Keratinocyte (primary cell): ENCODE results near the gene ARHGAP8. TPM values are rescaled to one million over a fixed set of nuclear protein-coding genes. Genes with fewer than 3 reads are reported as not detected.

Source experiments
- DNase-seq: peaks from one replicate; pipeline ENCODE4 v3.0.0-alpha.2; 2011; ENCODE audit warnings: low read depth, missing footprints, low spot score
- FAIRE-seq: peaks from 2 replicates; lab custom pipeline; 2011; peaks lifted over from hg19 to GRCh38; lab: Jason Lieb, UNC
- H2AFZ ChIP-seq: 2 replicates; pipeline ENCODE4 v1.6.0; 2012; ENCODE audit warnings: low read length, control low read depth, inconsistent platforms; ENCODE audit not compliant: control insufficient read depth
- H3K27ac ChIP-seq: 2 replicates; pipeline ENCODE4 v1.5.1; 2011; ENCODE audit warnings: low read length; ENCODE audit not compliant: control insufficient read depth, insufficient read depth
- H3K27me3 ChIP-seq: 3 replicates; pipeline ENCODE4 v1.6.0; 2011; ENCODE audit warnings: low read length; ENCODE audit not compliant: control insufficient read depth, insufficient read depth; ENCODE audit errors: extremely low read depth
- H3K36me3 ChIP-seq, 2 experiments: 2 replicates in 1 of 2; 3 replicates in 1 of 2; pipeline ENCODE4 v1.5.1; 2011; ENCODE audit warnings: low read length in 2 of 2, mild to moderate bottlenecking in 1 of 2; ENCODE audit not compliant: control insufficient read depth in 2 of 2, insufficient read depth in 2 of 2; ENCODE audit errors: extremely low read depth in 1 of 2
- H3K4me1 ChIP-seq: 3 replicates; pipeline ENCODE4 v1.5.1; 2011; ENCODE audit warnings: low read length; ENCODE audit not compliant: control insufficient read depth, insufficient read depth; ENCODE audit errors: extremely low read depth
- H3K4me2 ChIP-seq: 3 replicates; pipeline ENCODE4 v1.6.0; 2011; ENCODE audit warnings: low read depth, low read length; ENCODE audit not compliant: control insufficient read depth, insufficient read depth; ENCODE audit errors: extremely low read depth
- H3K4me3 ChIP-seq, 3 experiments: fragments of 200-600 bp in 1 of 3; sonication (generic) in 1 of 3; 2 replicates in 2 of 3; 3 replicates in 1 of 3; pipeline ENCODE4 v1.5.1; 2011 to 2016; ENCODE audit warnings: low read length in 3 of 3, mild to moderate bottlenecking in 3 of 3, control low read depth in 2 of 3, inconsistent platforms in 1 of 3, low read depth in 1 of 3, mixed read lengths in 1 of 3, mixed run types in 1 of 3, moderate library complexity in 1 of 3; ENCODE audit not compliant: control insufficient read depth in 2 of 3, insufficient read depth in 2 of 3; ENCODE audit errors: extremely low read depth in 1 of 3
- H3K79me2 ChIP-seq: 2 replicates; pipeline ENCODE4 v1.6.0; 2012; ENCODE audit warnings: low read length; ENCODE audit not compliant: control insufficient read depth, insufficient read depth
- H3K9ac ChIP-seq: 3 replicates; pipeline ENCODE4 v1.6.0; 2011; ENCODE audit warnings: low read length; ENCODE audit not compliant: control insufficient read depth, insufficient read depth; ENCODE audit errors: extremely low read depth
- H3K9me1 ChIP-seq: 3 replicates; pipeline ENCODE4 v1.6.0; 2011; ENCODE audit warnings: low read length; ENCODE audit not compliant: control insufficient read depth, insufficient read depth; ENCODE audit errors: extremely low read depth
- H3K9me3 ChIP-seq: 2 replicates; pipeline ENCODE4 v1.5.1; 2012; ENCODE audit warnings: low read depth, low read length; ENCODE audit not compliant: control insufficient read depth
- H4K20me1 ChIP-seq: 3 replicates; pipeline ENCODE4 v1.6.0; 2011; ENCODE audit warnings: low read length; ENCODE audit not compliant: control insufficient read depth, insufficient read depth; ENCODE audit errors: extremely low read depth
- EZH2 ChIP-seq: IDR thresholded peaks from one replicate; pipeline ENCODE4 v1.6.1; 2012; ENCODE audit warnings: inconsistent platforms, mild to moderate bottlenecking, low read length, moderate library complexity
- dilution Hi-C: fragments of 300-500 bp; cut with MboI; formaldehyde crosslinking; loops from one replicate; pipeline ENCODE4 v1.7.0; 2020; ENCODE audit warnings: low sequenced_read_pairs; ENCODE audit not compliant: extremely low pct_ligation_motif_present
- polyA plus RNA-seq, 5 experiments: library from polyadenylated mRNA; depleted of rRNA in 3 of 5; stranded (reverse) in 3 of 5; stranded (forward) in 1 of 5; unstranded in 1 of 5; fragments of >200 nt; gene quantifications; 1 replicate in 1 of 5; 2 replicates in 3 of 5; 3 replicates in 1 of 5; pipeline versions ENCODE4 v1.2.1 to v1.2.3, GENCODE V29; 2011 to 2012; ENCODE audit warnings: missing spikeins in 2 of 5, low read depth in 1 of 5, low replicate concordance in 1 of 5
- TF ChIP-seq, protein P1 (sequence below), 3 experiments: IDR thresholded peaks in 1 of 3; conservative IDR thresholded peaks in 1 of 3; optimal IDR thresholded peaks in 1 of 3; 2 replicates in 2 of 3; 3 replicates in 1 of 3; pipeline versions ENCODE3 to v1.5.1; 2011; ENCODE audit warnings: low read length in 3 of 3, mild to moderate bottlenecking in 3 of 3, moderate library complexity in 2 of 3, control low read depth in 1 of 3, inconsistent platforms in 1 of 3; ENCODE audit not compliant: insufficient read depth in 2 of 3; ENCODE audit errors: extremely low read depth in 1 of 3

The ARHGAP8 gene
- polyA plus RNA-seq, 1 donor (not counting 4 experiments of a cell fraction or from before 2014, with no cell fraction given) = 21.3 TPM

DNA sequence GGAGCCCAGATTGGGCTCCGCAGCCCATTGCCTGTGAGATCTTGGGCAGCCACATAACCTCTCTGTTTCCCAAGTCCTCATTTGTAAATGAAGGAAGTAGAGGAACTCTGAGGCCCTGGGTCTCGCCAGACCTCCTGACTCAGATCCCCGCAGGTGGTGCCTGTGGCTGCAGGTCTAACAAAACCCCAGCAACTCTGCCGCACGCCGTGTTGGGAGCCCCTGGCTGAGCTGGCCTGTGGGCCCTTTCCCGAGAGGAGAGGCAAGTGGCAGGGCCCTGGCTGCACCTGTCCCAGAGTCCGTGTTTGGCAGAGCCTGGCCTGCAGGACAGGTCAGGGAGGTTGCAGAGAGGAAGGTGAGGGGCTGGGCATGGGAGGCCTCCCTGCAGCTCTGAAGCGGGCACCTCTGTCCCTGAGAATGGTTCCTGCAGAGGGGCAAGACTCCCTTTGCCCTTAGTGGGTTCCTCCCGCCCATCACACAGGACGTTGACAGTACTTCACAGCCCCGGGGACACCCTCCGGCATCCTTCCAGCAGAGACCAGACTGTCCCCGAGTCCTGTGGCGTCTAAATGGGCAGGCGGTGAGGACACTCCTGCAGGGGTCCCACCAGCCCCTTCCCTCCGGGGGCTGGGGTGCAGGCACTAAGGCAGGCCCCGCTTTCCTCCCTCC is 67.7 kb downstream of the ARHGAP8 start:
- Histone ChIP-seq H3K4me3 (no peak overlapping the region), H3K79me2 (no peaks in the 10 kb centered on the region), H3K4me1 (no peaks in the 10 kb centered on the region), H3K36me3 (peaks cover 6 to 32% of the 10 kb centered on the region in 2 experiments), H3K4me2 (no peak overlapping the region), H3K9ac (no peak overlapping the region), H4K20me1 (no peaks in the 10 kb centered on the region), H3K9me1 (no peaks in the 10 kb centered on the region), H3K9me3 (no peaks in the 10 kb centered on the region), H3K27ac (no peak overlapping the region), H3K27me3 (no peaks in the 10 kb centered on the region), H2AFZ (no peak overlapping the region)
- FAIRE-seq = no peak
- dilution Hi-C loops = no loop called here
- TF ChIP-seq, protein P1, sequence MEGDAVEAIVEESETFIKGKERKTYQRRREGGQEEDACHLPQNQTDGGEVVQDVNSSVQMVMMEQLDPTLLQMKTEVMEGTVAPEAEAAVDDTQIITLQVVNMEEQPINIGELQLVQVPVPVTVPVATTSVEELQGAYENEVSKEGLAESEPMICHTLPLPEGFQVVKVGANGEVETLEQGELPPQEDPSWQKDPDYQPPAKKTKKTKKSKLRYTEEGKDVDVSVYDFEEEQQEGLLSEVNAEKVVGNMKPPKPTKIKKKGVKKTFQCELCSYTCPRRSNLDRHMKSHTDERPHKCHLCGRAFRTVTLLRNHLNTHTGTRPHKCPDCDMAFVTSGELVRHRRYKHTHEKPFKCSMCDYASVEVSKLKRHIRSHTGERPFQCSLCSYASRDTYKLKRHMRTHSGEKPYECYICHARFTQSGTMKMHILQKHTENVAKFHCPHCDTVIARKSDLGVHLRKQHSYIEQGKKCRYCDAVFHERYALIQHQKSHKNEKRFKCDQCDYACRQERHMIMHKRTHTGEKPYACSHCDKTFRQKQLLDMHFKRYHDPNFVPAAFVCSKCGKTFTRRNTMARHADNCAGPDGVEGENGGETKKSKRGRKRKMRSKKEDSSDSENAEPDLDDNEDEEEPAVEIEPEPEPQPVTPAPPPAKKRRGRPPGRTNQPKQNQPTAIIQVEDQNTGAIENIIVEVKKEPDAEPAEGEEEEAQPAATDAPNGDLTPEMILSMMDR (optimal IDR thresholded peaks at IDR 0.05 in 1 of 3, IDR thresholded peaks at IDR 0.05 in 1 of 3, conservative IDR thresholded peaks at IDR 0.05 in 1 of 3; ENCODE audit: extremely low read depth in 1 of 3, insufficient read depth in 2 of 3, low read length in 3 of 3) = no peak
- TF ChIP-seq EZH2 = no peak
- DNase-seq = no peak

DNA sequence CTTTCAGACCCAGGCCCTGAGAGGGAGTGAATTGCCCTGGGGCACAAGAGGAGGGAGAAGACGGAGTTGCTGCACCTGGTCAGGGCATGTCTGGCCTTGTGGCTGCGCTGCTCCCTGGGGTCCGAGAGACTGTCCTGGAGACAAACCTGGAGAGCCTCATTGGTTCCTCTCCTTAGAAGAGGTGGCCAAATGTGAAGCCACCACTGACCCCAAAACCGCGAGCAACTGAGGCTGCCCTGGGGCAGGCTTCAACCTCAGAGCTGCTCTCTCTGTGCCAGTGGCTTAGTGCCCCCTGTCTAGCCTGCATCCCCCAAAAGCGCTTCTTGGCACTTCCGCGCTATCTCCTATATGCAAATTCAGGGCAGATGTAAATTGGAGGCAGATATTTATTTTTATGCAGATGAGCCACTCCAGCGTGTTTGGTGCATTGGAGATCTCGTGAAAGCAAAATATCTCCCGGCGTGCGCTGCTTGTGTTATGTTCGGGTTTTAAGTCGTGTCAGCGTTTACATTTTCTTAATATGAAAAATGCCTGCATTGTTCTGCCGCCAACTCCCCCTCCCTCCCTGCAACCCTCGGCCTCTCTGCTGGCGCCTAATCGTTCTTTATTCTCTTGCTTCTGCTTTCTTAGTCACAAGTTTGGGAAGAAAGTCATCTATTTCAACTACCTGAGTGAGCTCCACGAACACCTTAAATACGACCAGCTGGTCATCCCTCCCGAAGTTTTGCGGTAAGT is 69.5 kb downstream of the ARHGAP8 start:
- H3K9me3 ChIP-seq = no peaks in the 10 kb centered on the region
- no peak overlapping the region for H3K27ac ChIP-seq
- FAIRE-seq (no peak), DNase-seq (no peak)
- dilution Hi-C loops = no loop called here
- H2AFZ ChIP-seq = no peak overlapping the region
- H4K20me1 ChIP-seq = no peaks in the 10 kb centered on the region
- TF ChIP-seq EZH2 = no peak
- TF ChIP-seq, protein P1 (optimal IDR thresholded peaks at IDR 0.05 in 1 of 3, IDR thresholded peaks at IDR 0.05 in 1 of 3, conservative IDR thresholded peaks at IDR 0.05 in 1 of 3; ENCODE audit: extremely low read depth in 1 of 3, insufficient read depth in 2 of 3, low read length in 3 of 3) = no peak
- no peak overlapping the region for H3K4me3 ChIP-seq
- no peaks in the 10 kb centered on the region for H3K9me1 ChIP-seq
- no peak overlapping the region for H3K9ac ChIP-seq
- no peak overlapping the region for H3K4me2 ChIP-seq
- no peaks in the 10 kb centered on the region for H3K27me3 ChIP-seq
- H3K4me1 ChIP-seq = no peaks in the 10 kb centered on the region
- no peaks in the 10 kb centered on the region for H3K79me2 ChIP-seq
- peaks cover 6 to 27% of the 10 kb centered on the region in 2 experiments for H3K36me3 ChIP-seq
